ENCODE measurements around the gene CSTA.
"Not testable (repeated sequence)": the region's sequence is repeated elsewhere in the genome, so short reads cannot be mapped to it uniquely, and the experiment has no call there.

Gene CSTA

DNA sequence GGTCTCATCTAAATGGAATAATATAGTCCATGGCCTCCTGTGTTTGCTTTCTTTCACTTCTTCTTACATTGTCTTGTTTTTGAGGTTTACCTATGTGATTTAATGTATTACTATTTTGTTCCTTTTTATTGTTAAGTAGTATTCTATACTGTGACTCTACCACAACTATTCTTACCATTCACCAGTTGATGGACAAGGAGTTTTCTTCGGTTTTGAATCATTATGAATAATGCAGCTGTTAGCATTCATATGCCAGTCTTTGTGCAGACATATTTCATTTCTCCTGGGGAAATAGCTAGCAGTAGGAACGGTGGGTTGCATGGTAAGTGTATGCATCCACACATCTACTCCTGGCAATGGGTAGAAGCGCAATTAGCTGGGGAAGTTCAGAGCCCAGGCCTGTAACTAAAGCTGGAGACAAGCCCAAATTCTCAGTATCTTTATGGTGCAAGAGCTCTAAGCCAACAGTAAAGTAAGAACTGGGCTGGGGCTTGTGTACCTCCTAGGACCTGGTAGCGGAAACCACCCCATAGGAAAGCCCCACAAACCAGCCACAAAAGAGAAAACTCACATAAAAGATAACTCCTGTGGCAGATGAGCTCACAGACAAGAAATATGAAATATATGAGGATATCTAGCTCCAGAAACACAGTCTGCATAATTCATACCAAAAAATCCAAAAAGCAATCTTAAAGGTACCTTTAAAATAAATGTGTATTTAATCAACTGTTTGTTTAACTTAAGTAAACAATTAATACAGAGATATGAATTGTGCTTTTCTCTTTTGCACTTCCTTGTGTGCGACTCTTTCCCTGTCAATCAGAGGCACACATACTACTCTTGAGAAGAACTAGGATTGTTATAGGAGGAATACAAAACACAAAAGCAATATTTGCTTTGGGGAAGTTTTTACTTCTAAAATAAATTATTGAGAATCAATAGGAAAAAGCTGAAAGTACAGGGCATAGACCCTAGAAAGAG, 2.7 kb upstream of the CSTA start:
- DNase-seq: no peak

DNA sequence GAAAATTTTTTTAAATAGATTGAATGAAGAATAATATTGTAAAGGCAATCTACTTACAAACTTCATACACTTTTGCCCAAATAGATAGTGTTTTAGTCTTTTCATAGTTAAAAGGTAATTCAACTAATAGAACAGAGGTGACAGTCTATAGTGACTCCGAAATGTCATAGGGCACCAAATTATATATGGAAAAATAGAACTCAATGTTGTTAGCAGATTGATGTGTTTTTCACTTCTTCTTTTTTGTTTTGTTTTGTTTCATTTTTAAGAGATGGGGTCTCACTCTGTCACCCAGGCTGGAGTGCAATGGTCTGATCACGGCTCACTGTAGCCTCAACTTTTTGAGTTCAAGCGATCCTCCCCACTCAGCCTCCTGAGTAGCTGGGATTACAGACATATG, 721 bp downstream of the CSTA start:
- DNase-seq: no peak

GRCh38 chr3:122331886-122332285, 6.8 kb downstream of the CSTA start:
- DNase-seq: no peak

DNA sequence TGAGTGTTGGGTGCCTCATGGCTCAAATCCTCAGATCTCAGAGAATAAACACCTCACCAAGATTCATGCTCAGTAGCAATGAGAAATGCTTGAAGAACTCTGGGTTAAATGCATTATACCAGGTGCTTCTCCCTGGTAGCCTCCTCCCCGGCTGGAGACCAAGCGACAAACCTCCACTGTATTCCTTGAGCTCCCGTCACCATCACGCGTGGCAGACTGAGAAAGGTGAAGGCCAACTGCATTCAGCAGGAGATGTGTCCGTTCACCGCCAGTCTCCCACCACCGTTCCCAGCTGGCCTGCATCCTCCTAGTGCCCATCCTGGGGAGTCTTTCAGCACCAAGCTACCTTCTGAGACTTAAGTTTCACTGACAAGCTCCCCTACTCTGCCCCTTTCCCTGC, 7.5 kb downstream of the CSTA start:
- DNase-seq: no peak

DNA sequence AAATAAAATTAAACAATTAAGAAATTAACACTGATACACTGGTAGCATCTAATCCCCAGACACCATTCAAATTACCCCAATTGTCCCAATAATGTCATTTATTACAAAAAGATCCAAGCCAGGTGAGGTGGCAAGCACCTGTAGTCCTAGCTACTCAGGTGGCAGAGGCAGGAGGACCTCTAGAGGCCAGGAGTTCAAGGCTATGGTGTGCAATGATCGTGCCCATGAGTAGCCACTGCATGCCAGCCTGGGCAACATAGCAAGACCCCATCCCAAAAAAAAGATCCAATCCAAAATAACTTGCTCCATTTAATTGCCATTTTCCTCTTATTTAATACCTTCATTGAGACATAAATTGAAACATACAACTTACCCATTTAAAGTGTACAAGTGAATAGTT, 17.8 kb downstream of the CSTA start:
- no peak for DNase-seq

DNA sequence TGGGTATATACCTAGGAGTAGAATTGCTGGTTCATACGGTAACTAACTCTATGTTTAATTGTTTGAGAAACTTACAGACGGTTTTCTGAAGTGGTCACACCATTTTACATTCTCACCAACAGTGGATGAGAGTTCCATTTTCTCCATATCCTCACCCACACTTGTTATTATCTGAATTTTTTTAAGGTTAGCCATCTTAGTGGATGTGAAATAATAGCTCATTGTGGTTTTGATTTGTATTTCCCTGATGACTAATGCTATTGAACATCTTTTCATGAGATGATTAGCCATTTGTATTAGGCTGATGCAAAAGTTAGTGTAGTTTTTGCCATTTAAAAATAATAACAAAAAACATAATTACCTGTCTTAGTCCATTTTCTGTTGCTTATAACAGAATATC, 18.6 kb downstream of the CSTA start:
- no peak for DNase-seq

GRCh38 chr3:122349171-122349570, 24.1 kb downstream of the CSTA start:
- no peak for DNase-seq

GRCh38 chr3:122350814-122351418, 25.9 kb downstream of the CSTA start:
- no peak for DNase-seq

- no peak for DNase-seq
Measured at GRCh38 chr3:122351612-122352011, 26.6 kb downstream of the CSTA start.

GRCh38 chr3:122353215-122353614, 28.2 kb downstream of the CSTA start:
- peak; percentile 4 for DNase-seq

GRCh38 chr3:122353893-122354401, 28.9 kb downstream of the CSTA start:
- no peak for DNase-seq

DNA sequence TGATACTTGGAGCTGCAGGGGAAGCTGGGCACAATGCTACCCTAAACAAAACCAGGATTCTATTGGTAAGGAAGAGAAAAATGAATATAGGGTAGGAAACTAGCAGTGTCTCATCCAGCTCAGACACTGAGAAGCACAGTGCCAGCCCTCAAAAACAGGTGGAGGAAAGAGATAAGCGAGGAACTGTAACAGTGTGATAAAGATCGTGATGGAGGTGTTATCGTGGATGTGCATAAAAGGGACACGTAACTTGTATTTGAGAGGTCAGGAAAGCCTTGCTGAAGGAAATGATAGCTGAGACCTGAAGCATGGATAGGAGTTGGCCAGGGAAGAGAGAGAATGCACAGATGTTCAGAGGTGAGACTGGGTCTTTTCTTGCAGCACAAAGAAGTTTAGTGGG, 30.6 kb downstream of the CSTA start:
- DNase-seq: no peak

DNA sequence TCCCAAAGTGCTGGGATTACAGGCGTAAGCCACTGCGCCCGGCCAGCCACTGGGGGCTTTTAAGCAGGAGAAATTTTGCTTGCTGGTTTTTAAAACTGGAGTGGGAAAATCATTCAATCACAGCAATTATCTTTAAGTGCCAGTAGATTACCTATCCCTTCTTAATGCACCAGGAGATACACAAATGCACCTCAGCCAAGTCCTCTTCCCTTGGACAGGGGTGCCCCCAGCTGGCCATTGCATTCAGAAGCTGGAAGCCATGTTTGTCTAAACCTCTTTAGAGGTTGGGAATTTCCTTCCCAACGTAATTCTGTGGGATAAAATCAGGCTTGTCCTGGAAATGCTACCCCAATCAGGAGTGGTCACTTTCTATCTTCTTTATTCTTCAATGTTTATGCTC, 31.4 kb downstream of the CSTA start:
- peak; percentile 53 for DNase-seq

GRCh38 chr3:122357828-122358702, 33.0 kb downstream of the CSTA start:
- DNase-seq: no peak

GRCh38 chr3:122358703-122359032, 33.6 kb downstream of the CSTA start:
- peak; percentile 0 for DNase-seq

GRCh38 chr3:122362026-122362425, 37.0 kb downstream of the CSTA start:
- DNase-seq: no peak

- DNase-seq: no peak
Measured at GRCh38 chr3:122364490-122364889, 39.4 kb downstream of the CSTA start.

DNA sequence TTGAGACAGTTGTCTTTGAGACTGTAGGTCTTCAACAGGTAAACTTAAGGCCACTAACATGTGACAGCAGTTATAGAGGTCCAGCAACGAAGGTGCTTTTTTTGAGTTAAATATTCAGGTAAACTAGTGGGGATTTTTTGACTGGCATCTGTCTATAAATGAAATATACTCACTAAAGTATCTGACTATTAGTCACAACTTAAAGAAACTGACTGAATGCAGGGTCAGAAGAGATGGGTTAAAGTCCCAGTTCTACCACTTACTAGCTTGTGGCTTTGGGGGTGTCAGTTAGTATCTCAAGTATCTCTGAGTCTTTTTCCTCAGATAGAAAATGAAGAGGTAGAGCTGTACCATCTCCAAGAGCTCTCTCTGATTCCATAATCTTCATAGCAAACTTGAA, 40.0 kb downstream of the CSTA start:
- no peak for DNase-seq

DNA sequence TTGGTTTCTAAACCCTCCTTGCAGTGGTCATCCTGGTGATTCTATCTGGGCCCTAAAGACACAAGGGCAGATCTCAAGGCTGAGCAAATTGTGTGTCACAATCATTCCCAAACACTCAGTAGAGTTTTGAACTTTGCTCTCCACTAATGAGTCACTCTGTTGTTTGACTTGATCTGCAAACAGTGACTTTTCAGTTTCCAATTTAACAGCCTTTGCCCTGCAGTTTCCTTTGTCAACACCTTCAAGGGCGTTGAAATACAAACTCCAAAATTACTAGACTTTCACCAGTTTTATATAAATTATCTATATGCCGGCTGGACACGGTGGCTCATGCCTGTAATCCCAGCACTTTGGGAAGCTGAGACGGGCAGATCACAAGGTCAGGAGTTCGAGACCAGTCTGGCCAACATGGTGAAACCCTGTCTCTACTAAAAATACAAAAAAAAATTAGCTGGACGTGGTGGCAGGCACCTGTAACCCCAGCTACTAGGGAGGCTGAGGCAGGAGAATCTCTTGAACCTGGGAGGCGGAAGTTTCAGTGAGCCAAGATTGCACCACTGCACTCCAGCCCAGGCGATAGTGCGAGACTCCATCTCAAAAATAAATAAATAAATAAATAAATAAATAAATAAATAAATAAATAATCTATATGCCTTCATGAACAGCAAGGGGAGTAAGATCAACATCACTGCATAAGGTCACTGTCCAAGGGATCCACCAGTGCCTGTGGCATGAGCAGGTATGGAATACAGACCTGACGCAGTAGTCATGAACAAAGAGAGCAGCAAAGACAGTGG, 40.7 kb downstream of the CSTA start:
- not testable (repeated sequence) for DNase-seq

DNA sequence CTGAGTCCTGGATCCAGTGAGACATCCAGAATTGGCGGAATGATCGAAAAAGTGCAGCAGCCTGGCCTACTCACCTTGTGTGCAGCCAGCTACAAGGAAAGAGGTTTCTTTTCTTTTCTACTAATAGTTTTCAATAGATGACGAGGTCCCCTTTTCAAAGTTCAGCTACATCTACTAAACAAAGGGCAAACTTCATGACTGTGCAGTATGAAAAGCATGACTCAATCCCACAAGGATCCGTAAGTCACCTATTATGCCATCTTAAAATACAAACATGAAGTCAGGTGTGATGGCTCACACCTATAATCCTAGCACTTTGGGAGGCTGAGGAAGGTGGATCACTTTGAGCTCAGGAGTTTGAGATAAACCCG, 41.3 kb downstream of the CSTA start:
- DNase-seq: no peak

DNA sequence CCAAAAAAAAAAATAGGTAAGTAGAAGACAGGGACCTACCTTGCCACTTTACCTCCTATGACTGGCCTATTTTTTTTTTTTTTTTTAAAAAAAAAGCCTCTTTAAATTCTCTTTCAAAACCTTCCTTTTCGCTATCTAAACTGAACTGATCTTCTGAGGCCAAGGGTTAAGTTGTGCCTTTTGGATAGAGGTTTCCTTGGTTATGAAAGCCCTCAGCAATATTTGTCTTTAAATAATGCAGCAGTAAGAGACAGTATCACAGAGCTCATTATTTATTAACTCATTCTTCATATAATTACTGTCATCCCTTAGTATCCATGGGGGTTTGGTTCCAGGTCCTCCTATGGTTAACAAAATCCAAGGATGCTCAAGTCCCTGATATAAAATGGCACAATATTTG, 49.0 kb downstream of the CSTA start:
- DNase-seq: no peak

- no peak for DNase-seq
Measured at GRCh38 chr3:122377975-122378374, 52.9 kb downstream of the CSTA start.

Measured in NCI-H69 (cell line).